HG03196 (cell line): Measurements from ENCODE around the gene NR2F2.

Experiments
- ATAC-seq: cut with Tn5 transposase; IDR thresholded peaks from one replicate; pipeline ENCODE4 v1.9.1; 2021; ENCODE audit not compliant: unreplicated experiment

NR2F2 gene

DNA sequence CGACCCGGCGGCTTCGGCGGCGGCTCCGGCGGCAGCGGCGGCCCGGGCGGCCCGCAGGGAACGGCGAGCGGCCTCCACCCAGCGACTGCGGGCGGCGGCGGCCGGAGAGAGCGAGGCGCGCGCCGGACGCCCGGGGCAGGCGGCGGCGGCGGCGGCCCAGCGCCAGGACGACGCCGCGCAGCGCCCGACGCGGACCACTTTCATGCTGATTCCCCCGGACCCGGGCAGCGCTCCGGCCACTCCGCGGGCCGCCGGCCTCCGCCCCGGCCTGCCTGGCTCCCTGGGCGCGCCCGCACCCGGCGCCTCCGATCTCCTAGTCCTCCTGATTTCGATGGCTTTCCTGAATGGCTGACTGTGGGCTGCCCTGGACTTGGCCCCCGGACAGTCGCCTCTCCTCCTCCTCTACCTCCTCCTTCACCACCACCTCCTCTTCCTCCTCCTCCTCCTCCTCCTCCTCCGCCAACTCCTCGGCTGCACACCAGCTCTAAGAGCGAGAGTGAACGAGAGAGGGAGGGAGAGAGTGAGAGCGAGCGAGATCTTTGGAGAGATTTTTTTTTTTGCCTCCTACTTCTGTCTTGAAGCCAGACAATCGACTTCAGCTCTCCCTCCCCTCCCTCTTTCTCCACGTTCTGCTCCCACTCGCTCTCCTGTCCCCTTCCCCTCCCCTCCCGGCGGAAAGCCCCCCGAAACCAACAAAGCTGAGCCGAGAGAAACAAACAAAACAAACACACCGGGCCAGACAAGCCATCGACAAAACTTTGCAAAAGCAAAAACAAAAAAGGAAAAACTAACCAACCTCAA lies 844 bp downstream of the NR2F2 start:
- peak; percentile 1 for ATAC-seq

GRCh38 chr15:96331945-96332636 lies 1.6 kb downstream of the NR2F2 start:
- ATAC-seq = no peak

GRCh38 chr15:96332637-96333121 lies 2.2 kb downstream of the NR2F2 start:
- no peak for ATAC-seq

GRCh38 chr15:96333131-96334016 lies 2.9 kb downstream of the NR2F2 start:
- ATAC-seq = no peak

GRCh38 chr15:96334017-96334704 lies 3.7 kb downstream of the NR2F2 start:
- no peak for ATAC-seq

DNA sequence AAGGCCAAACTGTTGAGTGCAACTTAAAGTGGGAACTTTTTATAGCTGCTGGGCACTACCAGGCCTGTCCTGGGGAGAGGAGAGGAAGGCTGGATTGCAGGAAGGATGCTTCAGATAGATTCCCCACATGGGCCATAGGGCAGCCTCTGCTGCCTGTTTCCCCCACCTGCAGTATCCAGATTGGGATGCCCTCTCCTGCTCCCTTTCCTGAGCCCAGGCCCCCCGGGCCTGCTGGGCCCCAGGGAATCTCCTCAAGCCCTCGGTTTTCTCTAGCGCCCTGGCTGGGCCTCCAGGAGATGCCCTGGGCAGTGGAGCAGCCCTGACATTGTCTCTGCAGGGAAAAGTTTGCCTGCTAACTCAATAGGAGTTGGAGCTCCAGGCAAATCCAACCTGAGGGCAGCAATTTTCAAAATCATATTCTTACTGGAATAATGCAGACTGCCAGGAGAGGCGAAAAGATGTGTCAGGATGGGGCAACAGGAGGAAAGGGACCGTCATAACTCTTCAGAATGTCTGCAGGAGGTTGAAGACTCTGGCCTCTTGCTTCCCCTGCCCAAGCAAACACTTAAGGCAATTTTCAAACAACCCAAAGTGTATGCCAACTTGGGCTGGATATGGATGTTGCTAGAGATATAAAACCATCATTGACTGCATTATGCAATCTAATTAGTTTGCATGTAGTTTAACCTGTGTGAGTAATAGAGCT lies 4.4 kb downstream of the NR2F2 start:
- no peak for ATAC-seq

- no peak for ATAC-seq
Measured at GRCh38 chr15:96335411-96336024, 5.0 kb downstream of the NR2F2 start.

- no peak for ATAC-seq
Measured at GRCh38 chr15:96336108-96336595, 5.7 kb downstream of the NR2F2 start.

- ATAC-seq = no peak
Measured at GRCh38 chr15:96336596-96337364, 6.3 kb downstream of the NR2F2 start.

GRCh38 chr15:96337365-96338023 lies 7.0 kb downstream of the NR2F2 start:
- no peak for ATAC-seq

- ATAC-seq = no peak
Measured at GRCh38 chr15:96338074-96338765, 7.7 kb downstream of the NR2F2 start.

DNA sequence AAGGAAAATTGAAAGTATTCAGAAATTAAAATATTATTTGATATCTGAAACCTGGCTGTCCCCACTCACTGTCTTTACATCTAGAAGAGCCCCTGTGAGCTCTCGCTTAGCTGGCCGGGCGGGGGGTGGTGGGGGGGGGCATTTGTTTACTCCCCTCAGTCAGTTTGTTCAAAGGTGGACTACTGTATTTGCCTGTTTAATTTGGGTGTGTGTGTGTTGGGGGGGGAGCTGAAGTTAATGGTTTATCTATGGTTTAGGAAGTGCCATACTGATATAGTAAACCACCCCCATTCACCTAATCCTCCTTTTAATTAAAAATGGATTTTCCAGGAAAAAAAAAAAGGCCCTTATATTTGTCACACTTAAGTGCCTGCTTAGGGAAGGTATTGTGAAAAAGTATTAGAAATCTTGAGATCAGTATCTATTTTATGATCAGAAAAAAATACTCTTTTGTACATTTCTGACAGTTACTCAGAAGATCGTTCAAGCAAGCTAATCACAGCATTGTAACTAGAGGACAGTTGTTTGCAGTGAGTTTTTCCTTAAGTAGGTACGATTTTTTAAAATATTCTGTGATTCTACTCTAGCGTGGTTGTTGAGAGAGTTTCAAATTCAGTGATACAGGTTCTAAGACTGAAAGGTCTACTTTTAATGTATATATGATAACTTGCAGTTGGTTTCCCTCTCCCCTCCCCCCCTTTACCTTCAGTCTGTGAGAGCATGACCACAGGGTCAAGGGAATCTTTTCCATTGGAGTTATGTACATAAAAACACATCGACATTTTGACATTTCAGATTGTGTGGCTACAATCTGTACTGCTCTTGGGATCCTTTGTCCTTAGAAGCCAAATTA lies 8.5 kb downstream of the NR2F2 start:
- ATAC-seq = no peak

GRCh38 chr15:96339619-96340347 lies 9.3 kb downstream of the NR2F2 start:
- ATAC-seq = no peak

- ATAC-seq = no peak
Measured at GRCh38 chr15:96340348-96340597, 9.8 kb downstream of the NR2F2 start.

- no peak for ATAC-seq
Measured at GRCh38 chr15:96340598-96341512, 10.4 kb downstream of the NR2F2 start.
